GM06990 (cell line): Measurements from ENCODE around the gene ANKS3.

Experiments used
- DNase-seq: peaks from one replicate; pipeline ENCODE4 v3.0.0-alpha.2; 2011; ENCODE audit not compliant: insufficient read length; ENCODE audit errors: extremely low read depth
- H3K27me3 ChIP-seq: replicated peaks from 2 replicates; pipeline ENCODE4 v1.6.0; 2011; ENCODE audit warnings: low read length; ENCODE audit not compliant: control insufficient read depth, insufficient read depth
- H3K36me3 ChIP-seq: 2 replicates; pipeline ENCODE4 v1.5.1; 2011; ENCODE audit warnings: low read length; ENCODE audit not compliant: control insufficient read depth, insufficient read depth
- H3K4me3 ChIP-seq: replicated peaks from 2 replicates; pipeline ENCODE4 v1.5.1; 2011; ENCODE audit warnings: low read depth, mild to moderate bottlenecking, control low read depth, low read length
- TF ChIP-seq, protein P1 (sequence below): IDR thresholded peaks from 2 replicates; pipeline ENCODE4 v1.5.1; 2011; ENCODE audit warnings: low read length, control low read depth, mild to moderate bottlenecking, inconsistent platforms; ENCODE audit not compliant: insufficient read depth, poor library complexity, severe bottlenecking

Gene ANKS3

DNA sequence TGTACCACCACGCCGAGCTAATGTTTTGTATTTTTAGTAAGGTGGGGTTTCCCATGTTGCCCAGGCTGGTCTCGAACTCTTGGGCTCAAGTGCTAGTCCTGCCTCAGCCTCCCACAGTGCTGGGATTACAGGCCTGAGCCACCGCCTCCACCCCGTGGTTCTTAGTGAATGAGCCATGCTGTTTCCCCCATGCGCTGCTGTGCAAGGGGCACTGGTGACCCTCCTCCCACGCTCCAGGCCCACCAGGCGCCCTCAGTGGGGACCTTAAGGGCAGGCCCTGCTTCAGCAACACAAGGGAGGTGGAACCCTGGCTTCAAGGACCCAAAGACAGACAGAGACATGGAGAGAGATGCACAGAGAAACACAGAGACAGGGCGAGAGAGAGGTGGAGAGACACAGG is 56.1 kb downstream of the ANKS3 start:
- TF ChIP-seq, protein P1, sequence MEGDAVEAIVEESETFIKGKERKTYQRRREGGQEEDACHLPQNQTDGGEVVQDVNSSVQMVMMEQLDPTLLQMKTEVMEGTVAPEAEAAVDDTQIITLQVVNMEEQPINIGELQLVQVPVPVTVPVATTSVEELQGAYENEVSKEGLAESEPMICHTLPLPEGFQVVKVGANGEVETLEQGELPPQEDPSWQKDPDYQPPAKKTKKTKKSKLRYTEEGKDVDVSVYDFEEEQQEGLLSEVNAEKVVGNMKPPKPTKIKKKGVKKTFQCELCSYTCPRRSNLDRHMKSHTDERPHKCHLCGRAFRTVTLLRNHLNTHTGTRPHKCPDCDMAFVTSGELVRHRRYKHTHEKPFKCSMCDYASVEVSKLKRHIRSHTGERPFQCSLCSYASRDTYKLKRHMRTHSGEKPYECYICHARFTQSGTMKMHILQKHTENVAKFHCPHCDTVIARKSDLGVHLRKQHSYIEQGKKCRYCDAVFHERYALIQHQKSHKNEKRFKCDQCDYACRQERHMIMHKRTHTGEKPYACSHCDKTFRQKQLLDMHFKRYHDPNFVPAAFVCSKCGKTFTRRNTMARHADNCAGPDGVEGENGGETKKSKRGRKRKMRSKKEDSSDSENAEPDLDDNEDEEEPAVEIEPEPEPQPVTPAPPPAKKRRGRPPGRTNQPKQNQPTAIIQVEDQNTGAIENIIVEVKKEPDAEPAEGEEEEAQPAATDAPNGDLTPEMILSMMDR: no peak
- Histone ChIP-seq H3K4me3 (no peak overlapping the region), H3K27me3 (no peaks in the 10 kb centered on the region), H3K36me3 (peaks cover 36% of the 10 kb centered on the region)
- DNase-seq: no peak

DNA sequence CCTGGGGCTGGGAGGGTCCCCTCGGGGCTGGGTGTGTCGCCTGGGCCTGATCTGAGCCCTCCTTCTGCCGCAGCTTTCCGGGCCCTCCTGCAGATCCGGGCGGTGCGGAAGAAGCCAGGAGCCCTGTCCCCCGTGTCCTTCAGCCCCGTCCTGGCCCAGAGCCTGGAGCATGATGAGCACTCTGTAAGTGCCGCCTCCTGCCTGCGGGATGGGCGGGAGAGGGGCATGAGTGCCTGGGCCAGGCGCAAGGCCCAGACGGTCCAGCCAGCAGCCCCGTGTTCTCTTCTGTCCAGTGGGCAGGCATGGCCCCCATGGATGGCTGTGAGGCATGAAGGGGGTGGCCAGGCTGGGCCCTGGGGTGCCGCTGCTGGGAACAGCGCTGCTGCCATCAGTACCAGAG is 56.7 kb downstream of the ANKS3 start:
- DNase-seq: no peak
- peaks cover 32% of the 10 kb centered on the region for H3K36me3 ChIP-seq
- TF ChIP-seq, protein P1: no peak

GRCh38 chr16:4676831-4677230 is 57.2 kb downstream of the ANKS3 start:
- DNase-seq: no peak
- H3K27me3 ChIP-seq: no peaks in the 10 kb centered on the region
- H3K4me3 ChIP-seq: no peak overlapping the region
- peaks cover 28% of the 10 kb centered on the region for H3K36me3 ChIP-seq
- TF ChIP-seq, protein P1: no peak

More for the DNA sequence above, 56.7 kb downstream of the ANKS3 start:
- no peak overlapping the region for H3K4me3 ChIP-seq
- no peaks in the 10 kb centered on the region for H3K27me3 ChIP-seq

GRCh38 chr16:4675864-4676786 is 57.9 kb downstream of the ANKS3 start:
- DNase-seq: no peak
- Histone ChIP-seq H3K4me3 (no peak overlapping the region), H3K27me3 (no peaks in the 10 kb centered on the region), H3K36me3 (peaks cover 32% of the 10 kb centered on the region)
- TF ChIP-seq, protein P1: no peak

DNA sequence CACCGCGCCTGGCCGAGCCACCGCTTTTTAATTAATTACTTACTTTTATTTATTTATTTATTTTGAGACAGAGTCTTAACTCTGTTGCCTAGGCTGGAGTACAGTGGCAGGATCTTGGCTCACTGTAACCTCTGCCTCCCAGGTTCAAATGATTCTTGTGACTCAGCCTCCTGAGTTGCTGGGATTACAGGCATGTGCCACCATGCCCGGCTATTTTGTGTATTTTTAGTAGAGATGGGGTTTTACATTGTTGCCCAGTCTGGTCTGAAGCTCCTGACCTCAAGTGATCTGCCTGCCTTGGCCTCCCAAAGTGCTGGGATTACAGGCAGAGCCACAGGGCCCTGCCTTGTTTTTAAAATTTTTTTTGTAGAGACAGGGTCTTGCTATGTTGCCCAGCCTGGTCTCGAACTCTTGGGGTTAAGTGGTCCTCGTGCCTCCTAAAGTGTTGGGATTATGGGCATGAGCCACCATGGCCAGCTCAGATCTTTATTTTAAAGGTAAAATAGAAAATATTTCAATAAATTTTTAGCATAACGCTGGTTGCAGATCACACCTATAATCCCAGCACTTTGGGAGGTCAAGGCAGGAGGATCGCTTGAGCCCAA is 59.0 kb downstream of the ANKS3 start:
- no peak for DNase-seq
- TF ChIP-seq, protein P1: no peak
- H3K36me3 ChIP-seq: peaks cover 36% of the 10 kb centered on the region
- no peak overlapping the region for H3K4me3 ChIP-seq
- no peaks in the 10 kb centered on the region for H3K27me3 ChIP-seq
